ENCODE results near the gene PRKCZ.

Gene PRKCZ

DNA sequence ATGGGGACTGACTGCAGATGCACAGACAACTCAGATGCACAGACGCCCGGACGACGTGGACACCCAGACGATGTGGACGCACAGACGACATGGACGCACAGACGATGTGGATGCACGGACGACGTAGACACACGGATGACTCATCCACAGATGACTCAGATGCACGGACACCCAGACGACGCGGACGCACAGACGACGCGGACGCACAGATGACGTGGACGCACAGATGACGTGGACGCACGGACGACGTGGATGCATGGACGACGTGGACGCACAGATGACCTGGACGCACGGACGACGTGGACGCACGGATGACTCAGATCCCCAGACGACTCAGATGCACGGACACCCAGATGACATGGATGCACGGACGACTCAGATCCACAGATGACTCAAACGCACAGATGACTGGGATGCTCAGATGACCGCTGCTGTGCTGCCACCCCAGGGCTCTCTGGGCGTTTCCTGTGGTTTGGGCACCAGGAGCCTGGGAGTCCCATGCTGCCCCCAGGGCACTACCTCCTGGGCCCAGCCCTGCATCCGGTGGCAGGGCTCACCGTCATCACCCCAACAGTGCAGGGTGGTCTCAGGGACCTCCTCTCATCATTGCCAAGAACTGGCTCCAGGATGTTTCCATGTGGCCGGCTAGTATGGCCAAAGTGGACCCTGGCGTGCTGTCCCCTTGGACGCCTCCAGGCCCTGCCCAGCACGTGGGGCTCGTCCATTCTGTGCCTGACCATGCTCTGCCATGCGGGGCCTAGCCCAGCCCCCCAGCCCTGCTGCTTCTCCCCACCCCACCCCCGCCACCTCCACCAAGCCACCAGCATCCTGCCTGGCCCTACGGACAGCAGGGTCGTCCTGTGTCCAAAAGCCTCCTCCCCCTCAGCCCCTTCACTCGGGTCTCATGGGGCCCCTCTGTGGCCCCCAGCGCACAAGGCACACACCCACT, 130.4 kb downstream of the PRKCZ start:
- peaks cover 82 to 87% of the 10 kb centered on the region in 2 experiments for H3K36me3 ChIP-seq (ENCODE audit: control insufficient read depth in 1 of 2, insufficient read depth in 2 of 2, low read length in 2 of 2)
- WGBS (ENCODE audit: extremely low coverage, insufficient coverage, insufficient read length), result no CpG with 5 or more reads among the region's 58 CpGs
- no peak overlapping the region for H3K4me3 ChIP-seq (ENCODE audit: low read depth, low read length)
- no peak overlapping the region for H3K18ac ChIP-seq (ENCODE audit: low read length)
- no peaks in the 10 kb centered on the region for H3K79me2 ChIP-seq (ENCODE audit: control insufficient read depth, insufficient read depth, low read length, poor library complexity)
- no peak overlapping the region for H3K14ac ChIP-seq (ENCODE audit: low read length)
- no peaks in the 10 kb centered on the region for H3K79me1 ChIP-seq (ENCODE audit: low read length)
- no peak overlapping the region for H2AFZ ChIP-seq (ENCODE audit: insufficient read depth, low read length, poor library complexity)
- DNase-seq, result peak; percentile 84 to 92
- H4K91ac ChIP-seq (ENCODE audit: low read depth, low read length), result no peak overlapping the region
- H2BK12ac ChIP-seq (ENCODE audit: low read length), result no peak overlapping the region
- H2BK120ac ChIP-seq (ENCODE audit: insufficient read depth, low read length, poor library complexity), result no peak overlapping the region
- H3K27ac ChIP-seq (ENCODE audit: low read depth, low read length), result no peak overlapping the region
- H3K4me2 ChIP-seq (ENCODE audit: low read length), result no peak overlapping the region
- H4K12ac ChIP-seq (ENCODE audit: low read depth, low read length), result no peak overlapping the region
- H4K8ac ChIP-seq (ENCODE audit: low read depth, low read length), result no peak overlapping the region
- H2AK5ac ChIP-seq (ENCODE audit: low read length), result no peak overlapping the region
- no peak overlapping the region for H2BK5ac ChIP-seq (ENCODE audit: low read depth, low read length, poor library complexity)
- H3K9ac ChIP-seq (ENCODE audit: low read length), result no peak overlapping the region
- H3K9me3 ChIP-seq (ENCODE audit: insufficient read depth, low read depth, low read length), result peaks cover 6% of the 10 kb centered on the region
- H3K23ac ChIP-seq (ENCODE audit: low read length), result no peak overlapping the region
- H3K27me3 ChIP-seq (ENCODE audit: insufficient read depth, low read length), result no peaks in the 10 kb centered on the region
- H3K4ac ChIP-seq (ENCODE audit: low read depth, low read length), result no peak overlapping the region
- no peaks in the 10 kb centered on the region for H3K4me1 ChIP-seq (ENCODE audit: control insufficient read depth in 1 of 2, insufficient read depth in 2 of 2, low read length in 2 of 2)

GRCh38 chr1:2181271-2181670, 131.1 kb downstream of the PRKCZ start:
- Histone ChIP-seq H3K14ac (ENCODE audit: low read length) (no peak overlapping the region), H3K79me2 (ENCODE audit: control insufficient read depth, insufficient read depth, low read length, poor library complexity) (no peaks in the 10 kb centered on the region), H3K27ac (ENCODE audit: low read depth, low read length) (no peak overlapping the region), H3K9me3 (ENCODE audit: insufficient read depth, low read depth, low read length) (peaks cover 6% of the 10 kb centered on the region), H3K9ac (ENCODE audit: low read length) (no peak overlapping the region), H4K8ac (ENCODE audit: low read depth, low read length) (no peak overlapping the region), H3K79me1 (ENCODE audit: low read length) (no peaks in the 10 kb centered on the region), H3K36me3 (ENCODE audit: control insufficient read depth in 1 of 2, insufficient read depth in 2 of 2, low read length in 2 of 2) (peaks cover 82 to 87% of the 10 kb centered on the region in 2 experiments), H3K4me1 (ENCODE audit: control insufficient read depth in 1 of 2, insufficient read depth in 2 of 2, low read length in 2 of 2) (no peaks in the 10 kb centered on the region), H3K18ac (ENCODE audit: low read length) (no peak overlapping the region), H2BK12ac (ENCODE audit: low read length) (no peak overlapping the region), H2AK5ac (ENCODE audit: low read length) (no peak overlapping the region), H3K23ac (ENCODE audit: low read length) (no peak overlapping the region), H3K4ac (ENCODE audit: low read depth, low read length) (no peak overlapping the region), H3K4me2 (ENCODE audit: low read length) (no peak overlapping the region), H4K12ac (ENCODE audit: low read depth, low read length) (no peak overlapping the region), H4K91ac (ENCODE audit: low read depth, low read length) (no peak overlapping the region), H2AFZ (ENCODE audit: insufficient read depth, low read length, poor library complexity) (no peak overlapping the region), H3K27me3 (ENCODE audit: insufficient read depth, low read length) (no peaks in the 10 kb centered on the region), H3K4me3 (ENCODE audit: low read depth, low read length) (no peak overlapping the region), H2BK5ac (ENCODE audit: low read depth, low read length, poor library complexity) (no peak overlapping the region), H2BK120ac (ENCODE audit: insufficient read depth, low read length, poor library complexity) (no peak overlapping the region)
- no peak for DNase-seq
- WGBS (ENCODE audit: extremely low coverage, insufficient coverage, insufficient read length), result no CpG with 5 or more reads among the region's 14 CpGs

GRCh38 chr1:2181752-2182151, 131.5 kb downstream of the PRKCZ start:
- H3K4me1 ChIP-seq (ENCODE audit: control insufficient read depth in 1 of 2, insufficient read depth in 2 of 2, low read length in 2 of 2), result no peaks in the 10 kb centered on the region
- no peak overlapping the region for H2BK120ac ChIP-seq (ENCODE audit: insufficient read depth, low read length, poor library complexity)
- no peak overlapping the region for H3K4me2 ChIP-seq (ENCODE audit: low read length)
- no peak overlapping the region for H4K91ac ChIP-seq (ENCODE audit: low read depth, low read length)
- H3K14ac ChIP-seq (ENCODE audit: low read length), result no peak overlapping the region
- peaks cover 6% of the 10 kb centered on the region for H3K9me3 ChIP-seq (ENCODE audit: insufficient read depth, low read depth, low read length)
- H4K12ac ChIP-seq (ENCODE audit: low read depth, low read length), result no peak overlapping the region
- H3K36me3 ChIP-seq (ENCODE audit: control insufficient read depth in 1 of 2, insufficient read depth in 2 of 2, low read length in 2 of 2), result peaks cover 79 to 86% of the 10 kb centered on the region in 2 experiments
- H2AK5ac ChIP-seq (ENCODE audit: low read length), result no peak overlapping the region
- H3K18ac ChIP-seq (ENCODE audit: low read length), result no peak overlapping the region
- no peaks in the 10 kb centered on the region for H3K79me1 ChIP-seq (ENCODE audit: low read length)
- H3K9ac ChIP-seq (ENCODE audit: low read length), result no peak overlapping the region
- H3K27me3 ChIP-seq (ENCODE audit: insufficient read depth, low read length), result no peaks in the 10 kb centered on the region
- no peaks in the 10 kb centered on the region for H3K79me2 ChIP-seq (ENCODE audit: control insufficient read depth, insufficient read depth, low read length, poor library complexity)
- no peak overlapping the region for H4K8ac ChIP-seq (ENCODE audit: low read depth, low read length)
- no peak overlapping the region for H3K4ac ChIP-seq (ENCODE audit: low read depth, low read length)
- no peak overlapping the region for H3K23ac ChIP-seq (ENCODE audit: low read length)
- no peak overlapping the region for H2AFZ ChIP-seq (ENCODE audit: insufficient read depth, low read length, poor library complexity)
- DNase-seq, result no peak
- no peak overlapping the region for H2BK12ac ChIP-seq (ENCODE audit: low read length)
- H3K27ac ChIP-seq (ENCODE audit: low read depth, low read length), result no peak overlapping the region
- WGBS (ENCODE audit: extremely low coverage, insufficient coverage, insufficient read length), result no CpG with 5 or more reads among the region's 11 CpGs
- no peak overlapping the region for H2BK5ac ChIP-seq (ENCODE audit: low read depth, low read length, poor library complexity)
- no peak overlapping the region for H3K4me3 ChIP-seq (ENCODE audit: low read depth, low read length)

DNA sequence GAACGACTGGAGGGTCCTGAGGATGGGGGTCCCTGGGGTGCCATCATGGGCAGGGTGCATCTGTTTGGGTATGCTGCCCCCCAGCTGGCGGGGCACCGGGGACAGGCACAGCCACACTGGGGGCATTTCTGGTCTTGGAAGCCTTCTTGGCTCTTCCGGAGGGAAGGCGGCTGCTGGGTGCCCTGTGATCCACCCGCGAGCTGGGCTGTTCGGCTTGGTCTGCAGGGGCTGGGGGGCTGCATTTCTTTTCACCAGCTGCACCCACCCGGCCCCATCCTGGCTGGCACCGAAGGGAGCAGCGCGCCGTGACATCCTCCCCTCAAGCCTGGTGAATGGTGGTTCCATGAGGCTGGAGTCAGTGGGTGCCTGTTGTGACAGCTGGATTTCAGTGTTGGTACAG, 132.2 kb downstream of the PRKCZ start:
- no peak overlapping the region for H4K91ac ChIP-seq (ENCODE audit: low read depth, low read length)
- WGBS (ENCODE audit: extremely low coverage, insufficient coverage, insufficient read length), result no CpG with 5 or more reads among the region's 13 CpGs
- no peaks in the 10 kb centered on the region for H3K79me2 ChIP-seq (ENCODE audit: control insufficient read depth, insufficient read depth, low read length, poor library complexity)
- peaks cover 75 to 83% of the 10 kb centered on the region in 2 experiments for H3K36me3 ChIP-seq (ENCODE audit: control insufficient read depth in 1 of 2, insufficient read depth in 2 of 2, low read length in 2 of 2)
- H3K14ac ChIP-seq (ENCODE audit: low read length), result no peak overlapping the region
- no peak overlapping the region for H2BK5ac ChIP-seq (ENCODE audit: low read depth, low read length, poor library complexity)
- H3K23ac ChIP-seq (ENCODE audit: low read length), result no peak overlapping the region
- no peak overlapping the region for H2AFZ ChIP-seq (ENCODE audit: insufficient read depth, low read length, poor library complexity)
- H4K12ac ChIP-seq (ENCODE audit: low read depth, low read length), result no peak overlapping the region
- H2AK5ac ChIP-seq (ENCODE audit: low read length), result no peak overlapping the region
- no peak overlapping the region for H3K4ac ChIP-seq (ENCODE audit: low read depth, low read length)
- H3K4me2 ChIP-seq (ENCODE audit: low read length), result no peak overlapping the region
- no peak overlapping the region for H2BK12ac ChIP-seq (ENCODE audit: low read length)
- no peaks in the 10 kb centered on the region for H3K27me3 ChIP-seq (ENCODE audit: insufficient read depth, low read length)
- no peak overlapping the region for H3K4me3 ChIP-seq (ENCODE audit: low read depth, low read length)
- H3K9me3 ChIP-seq (ENCODE audit: insufficient read depth, low read depth, low read length), result peaks cover 6% of the 10 kb centered on the region
- H3K4me1 ChIP-seq (ENCODE audit: control insufficient read depth in 1 of 2, insufficient read depth in 2 of 2, low read length in 2 of 2), result no peaks in the 10 kb centered on the region
- DNase-seq, result no peak
- H4K8ac ChIP-seq (ENCODE audit: low read depth, low read length), result no peak overlapping the region
- no peak overlapping the region for H3K27ac ChIP-seq (ENCODE audit: low read depth, low read length)
- H3K18ac ChIP-seq (ENCODE audit: low read length), result no peak overlapping the region
- no peaks in the 10 kb centered on the region for H3K79me1 ChIP-seq (ENCODE audit: low read length)
- no peak overlapping the region for H3K9ac ChIP-seq (ENCODE audit: low read length)
- H2BK120ac ChIP-seq (ENCODE audit: insufficient read depth, low read length, poor library complexity), result no peak overlapping the region
